ENCODE measurements around the gene CDH12. TPM values are rescaled to one million over a fixed set of nuclear protein-coding genes. Genes with fewer than 3 reads are reported as not detected.
A peak's percentile ranks its signal among the peaks of the same experiment; 100 is the strongest.

Gene CDH12
- polyA plus RNA-seq, 2 of the 4 experiments (the other 2 are of a cell fraction), result 0.04 TPM; not detected in 1

- DNase-seq (ENCODE audit: low read depth in 1 of 2, low spot score in 1 of 2) (no peak), FAIRE-seq (no peak), ATAC-seq (no peak)
- TF ChIP-seq RNF2 (IDR thresholded peaks at IDR 0.05; ENCODE audit: borderline replicate concordance, low read depth) (no peak), KDM5A (IDR thresholded peaks at IDR 0.05) (no peak), FOSB (CRISPR knock-in tag; IDR thresholded peaks at IDR 0.05) (no peak), RFX5 (IDR thresholded peaks at IDR 0.05) (no peak), KDM1A (IDR thresholded peaks at IDR 0.05; ENCODE audit: low read depth) (no peak), HDAC2 (IDR thresholded peaks at IDR 0.05) (no peak), ZFP36 (IDR thresholded peaks at IDR 0.05; ENCODE audit: borderline replicate concordance, partially characterized antibody) (no peak), FOSL2 (IDR thresholded peaks at IDR 0.05) (no peak), FOSL2 (CRISPR knock-in tag; IDR thresholded peaks at IDR 0.05) (no peak), HOXB13 (CRISPR knock-in tag; IDR thresholded peaks at IDR 0.05; ENCODE audit: low read depth) (no peak), CHD2 (IDR thresholded peaks at IDR 0.05; ENCODE audit: low read length, partially characterized antibody) (no peak), REST (IDR thresholded peaks at IDR 0.05) (no peak), RCOR1 (IDR thresholded peaks at IDR 0.05; ENCODE audit: low read depth, low read length) (no peak), MAX (IDR thresholded peaks at IDR 0.05) (no peak), ESRRA (IDR thresholded peaks at IDR 0.05; ENCODE audit: borderline replicate concordance, low read length) (no peak), JUN (IDR thresholded peaks at IDR 0.05) (no peak), CEBPB (IDR thresholded peaks at IDR 0.05) (no peak), ZSCAN20 (CRISPR knock-in tag; IDR thresholded peaks at IDR 0.05) (no peak)
- TF ChIP-seq, protein P1, sequence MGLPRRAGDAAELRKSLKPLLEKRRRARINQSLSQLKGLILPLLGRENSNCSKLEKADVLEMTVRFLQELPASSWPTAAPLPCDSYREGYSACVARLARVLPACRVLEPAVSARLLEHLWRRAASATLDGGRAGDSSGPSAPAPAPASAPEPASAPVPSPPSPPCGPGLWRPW (IDR thresholded peaks at IDR 0.05), result no peak
- POLR2A ChIA-PET, result no interaction called here
- Histone ChIP-seq H3K9me3 (no peaks in the 10 kb centered on the region), H3K4me2 (no peak overlapping the region), H3K4me1 (no peaks in the 10 kb centered on the region), H3K4me3 (no peak overlapping the region), H3K27ac (no peak overlapping the region)
- WGBS (ENCODE audit: missing lambda C conversion rate), result 4% methylated on average over 3 of the region's 3 CpGs
- CTCF ChIA-PET, result no interaction called here
Observed at GRCh38 chr5:21806271-21806670, 1046.9 kb downstream of the CDH12 start.

DNA sequence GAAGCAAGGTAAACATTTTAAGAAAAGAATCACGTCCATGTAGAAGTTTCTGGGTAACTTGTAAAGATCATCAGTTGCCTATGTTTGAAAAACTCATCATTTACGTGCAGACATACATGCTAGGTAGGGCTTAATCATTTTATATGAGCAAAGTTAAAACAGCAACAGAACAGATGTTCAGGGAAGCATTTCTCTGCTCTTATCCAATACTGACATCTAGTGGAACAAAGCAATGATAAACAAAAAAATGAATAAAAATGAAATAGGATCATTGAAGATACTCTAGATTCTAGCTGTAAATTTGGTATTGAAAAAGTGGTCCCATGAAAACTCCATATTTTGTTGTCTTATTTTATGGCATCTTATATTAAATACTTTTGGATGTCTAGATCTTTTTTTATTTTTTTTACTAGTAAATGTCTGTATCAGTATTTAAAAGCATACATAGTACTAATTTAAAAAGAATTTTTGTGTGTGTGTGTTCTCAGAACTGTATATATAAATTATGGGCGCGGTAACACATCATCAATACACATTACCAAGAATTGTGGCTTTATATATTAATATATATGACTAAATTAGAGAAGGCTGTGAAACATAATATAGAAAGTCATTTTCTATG is 1050.2 kb downstream of the CDH12 start:
- H3K4me3 ChIP-seq, result no peak overlapping the region

More for the DNA sequence above, 1050.2 kb downstream of the CDH12 start:
- 0% methylated on average over 4 of the region's 4 CpGs for WGBS (ENCODE audit: missing lambda C conversion rate)
- TF ChIP-seq MAZ (IDR thresholded peaks at IDR 0.05; ENCODE audit: borderline replicate concordance, low read depth, low read length) (no peak), JUN (IDR thresholded peaks at IDR 0.05) (no peak), KDM1A (IDR thresholded peaks at IDR 0.05; ENCODE audit: low read depth) (no peak), PHF8 (IDR thresholded peaks at IDR 0.05; ENCODE audit: borderline replicate concordance, low read depth) (no peak), JUNB (IDR thresholded peaks at IDR 0.05) (no peak), RAD21 (conservative IDR thresholded peaks at IDR 0.05 in 1 of 2, IDR thresholded peaks at IDR 0.05 in 1 of 2) (peak; percentile 84 to 86), SREBF2 (IDR thresholded peaks at IDR 0.05) (no peak), EHMT2 (IDR thresholded peaks at IDR 0.05; ENCODE audit: low read depth) (no peak), POLR2A (IDR thresholded peaks at IDR 0.05; ENCODE audit: low read length) (no peak), RCOR1 (IDR thresholded peaks at IDR 0.05; ENCODE audit: low read depth, low read length) (no peak), HEYL (CRISPR knock-in tag; IDR thresholded peaks at IDR 0.05) (no peak), ZSCAN20 (CRISPR knock-in tag; IDR thresholded peaks at IDR 0.05) (no peak), SMC3 (IDR thresholded peaks at IDR 0.05) (peak; percentile 60), MYC (IDR thresholded peaks at IDR 0.05; ENCODE audit: borderline replicate concordance, low read length) (no peak), CBX8 (IDR thresholded peaks at IDR 0.05) (no peak)
- TF ChIP-seq, protein P2, sequence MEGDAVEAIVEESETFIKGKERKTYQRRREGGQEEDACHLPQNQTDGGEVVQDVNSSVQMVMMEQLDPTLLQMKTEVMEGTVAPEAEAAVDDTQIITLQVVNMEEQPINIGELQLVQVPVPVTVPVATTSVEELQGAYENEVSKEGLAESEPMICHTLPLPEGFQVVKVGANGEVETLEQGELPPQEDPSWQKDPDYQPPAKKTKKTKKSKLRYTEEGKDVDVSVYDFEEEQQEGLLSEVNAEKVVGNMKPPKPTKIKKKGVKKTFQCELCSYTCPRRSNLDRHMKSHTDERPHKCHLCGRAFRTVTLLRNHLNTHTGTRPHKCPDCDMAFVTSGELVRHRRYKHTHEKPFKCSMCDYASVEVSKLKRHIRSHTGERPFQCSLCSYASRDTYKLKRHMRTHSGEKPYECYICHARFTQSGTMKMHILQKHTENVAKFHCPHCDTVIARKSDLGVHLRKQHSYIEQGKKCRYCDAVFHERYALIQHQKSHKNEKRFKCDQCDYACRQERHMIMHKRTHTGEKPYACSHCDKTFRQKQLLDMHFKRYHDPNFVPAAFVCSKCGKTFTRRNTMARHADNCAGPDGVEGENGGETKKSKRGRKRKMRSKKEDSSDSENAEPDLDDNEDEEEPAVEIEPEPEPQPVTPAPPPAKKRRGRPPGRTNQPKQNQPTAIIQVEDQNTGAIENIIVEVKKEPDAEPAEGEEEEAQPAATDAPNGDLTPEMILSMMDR (IDR thresholded peaks at IDR 0.05), result peak; percentile 76
- Histone ChIP-seq H3K27ac (no peak overlapping the region), H3K4me2 (no peak overlapping the region), H3K9me3 (no peaks in the 10 kb centered on the region), H3K4me1 (no peaks in the 10 kb centered on the region)
- ATAC-seq, result peak; percentile 43 to 44; a peak in 2 of 6 replicates
- peak; percentile 3 to 21 for DNase-seq (ENCODE audit: low read depth in 1 of 2, low spot score in 1 of 2)
- ChIA-PET CTCF (interaction anchor here (0.7 to 0.8 kb wide), 2 partner anchors 8 to 20 kb away, joined by 4 read pairs; no protein-coding TSS in a partner anchor), POLR2A (no interaction called here)
- peak; percentile 92 for FAIRE-seq
